ENCODE data around the gene PCDHGA11. TPM values are rescaled to one million over a fixed set of nuclear protein-coding genes. Genes with fewer than 3 reads are reported as not detected.
A peak's percentile ranks its signal among the peaks of the same experiment; 100 is the strongest.
"Not testable (repeated sequence)": the region's sequence is repeated elsewhere in the genome, so short reads cannot be mapped to it uniquely, and the experiment has no call there.

PCDHGA11 gene
- total and polyA plus RNA-seq, 2 donors (not counting 3 experiments of a cell fraction or from before 2014, with no cell fraction given): 8.0 to 11.5 TPM

- peak overlapping the region; percentile 86 for H2AFZ ChIP-seq (ENCODE audit: low read depth, low read length)
- no peaks in the 10 kb centered on the region for H3K9me1 ChIP-seq (replicated peaks; ENCODE audit: control insufficient read depth, extremely low read depth, insufficient read depth, low read length)
- H3K36me3 ChIP-seq (ENCODE audit: control insufficient read depth in 2 of 2, extremely low read depth in 1 of 2, insufficient read depth in 2 of 2, low read length in 2 of 2): no peaks in the 10 kb centered on the region
- H3K79me2 ChIP-seq (ENCODE audit: control insufficient read depth, insufficient read depth, low read length): no peaks in the 10 kb centered on the region
- FAIRE-seq (no peak), DNase-seq (ENCODE audit: low read depth, low spot score) (peak; percentile 33)
- no peak overlapping the region for H3K9ac ChIP-seq (replicated peaks; ENCODE audit: extremely low read depth, insufficient read depth, low read length)
- peaks cover 17% of the 10 kb centered on the region for H3K4me1 ChIP-seq (ENCODE audit: control insufficient read depth, extremely low read depth, insufficient read depth, low read length)
- ChIA-PET POLR2A (interaction anchor here (1.1 to 1.9 kb wide), 2 partner anchors 127 to 133 kb away, joined by 3 to 10 read pairs; no protein-coding TSS in a partner anchor), CTCF (interaction anchor here (1.2 to 6.8 kb wide), 26 partner anchors 10 to 239 kb away, joined by 3 to 308 read pairs (median 20); partner anchors contain the start of genes PCDHB10, PCDHGA10, PCDHGA11 and PCDHGA3)
- no peak overlapping the region for H3K27ac ChIP-seq (ENCODE audit: insufficient read depth, low read depth, low read length)
- TF ChIP-seq, protein P1, sequence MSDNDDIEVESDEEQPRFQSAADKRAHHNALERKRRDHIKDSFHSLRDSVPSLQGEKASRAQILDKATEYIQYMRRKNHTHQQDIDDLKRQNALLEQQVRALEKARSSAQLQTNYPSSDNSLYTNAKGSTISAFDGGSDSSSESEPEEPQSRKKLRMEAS (IDR thresholded peaks at IDR 0.05; ENCODE audit: insufficient read depth, insufficient read length): no peak
- H3K4me2 ChIP-seq (ENCODE audit: insufficient read depth, low read length): peak overlapping the region; percentile 93
- peak overlapping the region in 2 of 3 experiments; percentile 40 to 67 for H3K4me3 ChIP-seq (replicated peaks in 1 of 3; ENCODE audit: insufficient read depth in 1 of 3, low read depth in 1 of 3, low read length in 3 of 3)
- intact Hi-C loops (cut with micrococcal nuclease) (no loop called here), dilution Hi-C loops (cut with MboI; ENCODE audit: extremely low pct_ligation_motif_present, low sequenced_read_pairs) (no loop called here)
- no peaks in the 10 kb centered on the region for H4K20me1 ChIP-seq (replicated peaks; ENCODE audit: control insufficient read depth, extremely low read depth, insufficient read depth, low read length)
- no TSS peak for BruUV-seq (replicated peaks)
- no peaks in the 10 kb centered on the region for H3K9me3 ChIP-seq (replicated peaks; ENCODE audit: control insufficient read depth, insufficient read depth, low read length)
- peaks cover 25 to 40% of the 10 kb centered on the region in 2 experiments for H3K27me3 ChIP-seq (ENCODE audit: control insufficient read depth in 2 of 2, insufficient read depth in 2 of 2, low read length in 2 of 2)
Observed at GRCh38 chr5:141431286-141431685, 10.4 kb downstream of the PCDHGA11 start.

GRCh38 chr5:141432308-141432707 lies 11.5 kb downstream of the PCDHGA11 start:
- H3K4me3 ChIP-seq (replicated peaks in 1 of 3; ENCODE audit: insufficient read depth in 1 of 3, low read depth in 1 of 3, low read length in 3 of 3); H4K20me1 ChIP-seq (replicated peaks; ENCODE audit: control insufficient read depth, extremely low read depth, insufficient read depth, low read length): not testable (repeated sequence)

GRCh38 chr5:141432726-141433125 lies 11.9 kb downstream of the PCDHGA11 start:
- H3K4me1 ChIP-seq (ENCODE audit: control insufficient read depth, extremely low read depth, insufficient read depth, low read length): peaks cover 17% of the 10 kb centered on the region
- H3K9me3 ChIP-seq (replicated peaks; ENCODE audit: control insufficient read depth, insufficient read depth, low read length); H3K4me3 ChIP-seq (replicated peaks in 1 of 3; ENCODE audit: insufficient read depth in 1 of 3, low read depth in 1 of 3, low read length in 3 of 3); DNase-seq (ENCODE audit: low read depth, low spot score); H3K4me2 ChIP-seq (ENCODE audit: insufficient read depth, low read length); H3K79me2 ChIP-seq (ENCODE audit: control insufficient read depth, insufficient read depth, low read length); H3K36me3 ChIP-seq (ENCODE audit: control insufficient read depth in 2 of 2, extremely low read depth in 1 of 2, insufficient read depth in 2 of 2, low read length in 2 of 2); H3K27ac ChIP-seq (ENCODE audit: insufficient read depth, low read depth, low read length); H4K20me1 ChIP-seq (replicated peaks; ENCODE audit: control insufficient read depth, extremely low read depth, insufficient read depth, low read length); H3K9ac ChIP-seq (replicated peaks; ENCODE audit: extremely low read depth, insufficient read depth, low read length); intact Hi-C loops (cut with micrococcal nuclease); H2AFZ ChIP-seq (ENCODE audit: low read depth, low read length); POLR2A ChIA-PET; FAIRE-seq; dilution Hi-C loops (cut with MboI; ENCODE audit: extremely low pct_ligation_motif_present, low sequenced_read_pairs); H3K9me1 ChIP-seq (replicated peaks; ENCODE audit: control insufficient read depth, extremely low read depth, insufficient read depth, low read length); BruUV-seq (replicated peaks): not testable (repeated sequence)
- CTCF ChIA-PET: interaction anchor here (1.2 to 6.8 kb wide), 6 partner anchors 11 to 131 kb away, joined by 3 to 308 read pairs (median 125); partner anchors contain the start of genes PCDHGA11 and PCDHGB7
- H3K27me3 ChIP-seq (ENCODE audit: control insufficient read depth in 2 of 2, insufficient read depth in 2 of 2, low read length in 2 of 2): peaks cover 17 to 28% of the 10 kb centered on the region in 2 experiments

More at GRCh38 chr5:141432308-141432707, 11.5 kb downstream of the PCDHGA11 start:
- peak overlapping the region; percentile 93 for H3K4me2 ChIP-seq (ENCODE audit: insufficient read depth, low read length)
- FAIRE-seq; BruUV-seq (replicated peaks); H3K27ac ChIP-seq (ENCODE audit: insufficient read depth, low read depth, low read length); H3K79me2 ChIP-seq (ENCODE audit: control insufficient read depth, insufficient read depth, low read length); dilution Hi-C loops (cut with MboI; ENCODE audit: extremely low pct_ligation_motif_present, low sequenced_read_pairs); H3K9ac ChIP-seq (replicated peaks; ENCODE audit: extremely low read depth, insufficient read depth, low read length); DNase-seq (ENCODE audit: low read depth, low spot score); H2AFZ ChIP-seq (ENCODE audit: low read depth, low read length); H3K36me3 ChIP-seq (ENCODE audit: control insufficient read depth in 2 of 2, extremely low read depth in 1 of 2, insufficient read depth in 2 of 2, low read length in 2 of 2); H3K9me1 ChIP-seq (replicated peaks; ENCODE audit: control insufficient read depth, extremely low read depth, insufficient read depth, low read length); H3K9me3 ChIP-seq (replicated peaks; ENCODE audit: control insufficient read depth, insufficient read depth, low read length); POLR2A ChIA-PET; intact Hi-C loops (cut with micrococcal nuclease): not testable (repeated sequence)
- H3K27me3 ChIP-seq (ENCODE audit: control insufficient read depth in 2 of 2, insufficient read depth in 2 of 2, low read length in 2 of 2): peaks cover 20 to 32% of the 10 kb centered on the region in 2 experiments
- peaks cover 17% of the 10 kb centered on the region for H3K4me1 ChIP-seq (ENCODE audit: control insufficient read depth, extremely low read depth, insufficient read depth, low read length)
- CTCF ChIA-PET: interaction anchor here (1.2 to 6.8 kb wide), 8 partner anchors 11 to 131 kb away, joined by 3 to 308 read pairs (median 63); partner anchors contain the start of genes PCDHGA11, PCDHGB7 and PCDHGC4

All from endothelial cell of umbilical vein (primary cell).